Activated T-helper 1 cell treated with Interleukin-2 at 50 U/mL for 16 hours (primary cell): ENCODE data around the gene CSTF2T.

Experiments used
- DNase-seq: peaks from one replicate; pipeline ENCODE4 v3.0.0-alpha.2; 2020; ENCODE audit warnings: low read depth

CSTF2T gene, protein sequence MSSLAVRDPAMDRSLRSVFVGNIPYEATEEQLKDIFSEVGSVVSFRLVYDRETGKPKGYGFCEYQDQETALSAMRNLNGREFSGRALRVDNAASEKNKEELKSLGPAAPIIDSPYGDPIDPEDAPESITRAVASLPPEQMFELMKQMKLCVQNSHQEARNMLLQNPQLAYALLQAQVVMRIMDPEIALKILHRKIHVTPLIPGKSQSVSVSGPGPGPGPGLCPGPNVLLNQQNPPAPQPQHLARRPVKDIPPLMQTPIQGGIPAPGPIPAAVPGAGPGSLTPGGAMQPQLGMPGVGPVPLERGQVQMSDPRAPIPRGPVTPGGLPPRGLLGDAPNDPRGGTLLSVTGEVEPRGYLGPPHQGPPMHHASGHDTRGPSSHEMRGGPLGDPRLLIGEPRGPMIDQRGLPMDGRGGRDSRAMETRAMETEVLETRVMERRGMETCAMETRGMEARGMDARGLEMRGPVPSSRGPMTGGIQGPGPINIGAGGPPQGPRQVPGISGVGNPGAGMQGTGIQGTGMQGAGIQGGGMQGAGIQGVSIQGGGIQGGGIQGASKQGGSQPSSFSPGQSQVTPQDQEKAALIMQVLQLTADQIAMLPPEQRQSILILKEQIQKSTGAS

DNA sequence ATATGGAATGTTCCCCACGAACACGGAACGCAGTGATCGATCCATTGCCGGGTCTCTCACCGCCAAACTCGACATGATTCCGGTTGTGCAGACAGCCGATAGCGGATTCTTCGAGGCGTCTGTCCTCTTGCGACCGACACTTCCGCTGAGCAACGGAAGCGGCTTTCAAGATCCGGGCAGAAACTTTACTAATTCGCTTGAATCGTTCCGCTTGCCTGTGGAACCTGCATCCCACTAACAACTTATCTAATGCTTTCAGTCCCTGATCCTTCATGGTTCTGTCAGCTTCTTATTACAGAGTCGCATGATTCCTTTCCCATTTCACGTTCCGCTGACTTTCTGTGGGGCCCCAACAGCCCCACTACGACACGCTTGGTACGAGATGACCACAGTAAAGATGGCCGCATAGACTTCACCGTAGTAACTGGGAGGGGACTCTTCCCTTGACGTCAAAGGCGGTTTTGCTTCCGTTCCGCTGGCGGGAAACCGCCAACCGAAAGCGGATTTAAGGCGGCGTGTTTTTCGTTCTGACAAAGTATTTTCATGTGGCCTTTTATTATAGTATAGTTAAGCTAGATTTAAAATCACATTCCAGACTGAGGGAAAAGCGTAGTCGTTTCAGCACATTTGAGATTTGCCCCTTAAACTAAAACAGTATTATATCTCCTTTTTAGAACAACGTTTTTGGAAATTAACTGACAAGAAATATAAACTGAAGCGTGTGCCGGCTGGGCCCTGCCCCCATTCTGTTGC lies at the start of gene CSTF2T:
Gene CSTF2T (minus strand): TSS at position 121 of the 753 bp plus-strand sequence. CDS start 46 bp downstream, at position 75.
- DNase-seq = peak; percentile 84

DNA sequence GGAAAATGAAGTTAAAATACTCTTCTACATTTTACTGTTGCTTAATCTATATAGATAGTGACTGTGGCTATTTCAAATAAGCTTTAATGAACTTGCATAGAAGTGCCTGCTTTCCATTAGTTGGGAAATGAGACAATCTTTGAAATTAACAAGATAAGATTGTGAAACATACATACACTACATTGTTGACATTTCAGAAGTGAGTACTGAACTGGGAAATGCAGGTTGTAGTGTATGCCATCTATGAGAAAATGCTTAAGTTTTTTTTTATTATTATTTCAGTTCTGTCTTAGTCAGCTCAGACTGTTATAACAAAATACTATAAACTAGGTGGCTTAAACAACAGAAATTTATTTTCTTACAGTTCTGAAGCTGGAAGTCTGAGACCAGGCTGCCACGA lies 49.6 kb upstream of the CSTF2T start:
- no peak for DNase-seq

DNA sequence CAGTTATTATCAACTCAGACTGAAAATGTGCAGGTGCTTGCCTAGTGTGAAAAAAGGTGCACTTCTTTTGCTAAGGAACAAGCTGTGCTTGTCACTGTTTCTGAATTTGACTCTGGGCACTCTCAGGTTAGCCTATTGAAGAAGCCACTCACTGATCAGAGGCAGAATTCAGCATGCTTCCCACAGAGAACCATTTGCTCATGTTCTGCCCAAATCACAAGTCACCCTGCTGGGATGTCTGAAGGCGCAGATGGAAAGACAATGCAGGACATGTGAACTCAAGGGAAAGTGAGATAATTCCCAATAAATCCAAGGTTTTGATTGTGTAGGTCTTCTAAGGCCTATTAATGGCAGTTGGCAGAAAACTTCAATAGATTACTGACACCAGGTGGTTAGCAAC lies 47.8 kb upstream of the CSTF2T start:
- DNase-seq = no peak

DNA sequence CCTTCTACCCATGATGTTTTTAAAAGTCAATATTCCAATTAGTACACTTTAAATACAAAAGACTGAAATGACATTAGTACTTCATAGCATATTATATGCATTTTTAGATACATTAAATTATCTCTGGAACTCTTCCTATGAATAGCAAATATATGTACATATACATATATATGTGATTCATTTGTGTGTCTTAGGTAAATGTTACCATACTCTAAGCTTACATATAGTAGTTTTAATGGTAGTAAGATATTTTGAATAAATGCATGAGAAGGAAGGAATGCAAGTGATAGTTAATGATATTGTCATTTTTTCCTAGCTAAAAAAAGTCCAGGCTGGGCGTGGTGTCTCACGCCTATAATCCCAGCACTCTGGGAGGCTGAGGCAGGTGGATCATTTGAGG lies 46.0 kb upstream of the CSTF2T start:
- no peak for DNase-seq

DNA sequence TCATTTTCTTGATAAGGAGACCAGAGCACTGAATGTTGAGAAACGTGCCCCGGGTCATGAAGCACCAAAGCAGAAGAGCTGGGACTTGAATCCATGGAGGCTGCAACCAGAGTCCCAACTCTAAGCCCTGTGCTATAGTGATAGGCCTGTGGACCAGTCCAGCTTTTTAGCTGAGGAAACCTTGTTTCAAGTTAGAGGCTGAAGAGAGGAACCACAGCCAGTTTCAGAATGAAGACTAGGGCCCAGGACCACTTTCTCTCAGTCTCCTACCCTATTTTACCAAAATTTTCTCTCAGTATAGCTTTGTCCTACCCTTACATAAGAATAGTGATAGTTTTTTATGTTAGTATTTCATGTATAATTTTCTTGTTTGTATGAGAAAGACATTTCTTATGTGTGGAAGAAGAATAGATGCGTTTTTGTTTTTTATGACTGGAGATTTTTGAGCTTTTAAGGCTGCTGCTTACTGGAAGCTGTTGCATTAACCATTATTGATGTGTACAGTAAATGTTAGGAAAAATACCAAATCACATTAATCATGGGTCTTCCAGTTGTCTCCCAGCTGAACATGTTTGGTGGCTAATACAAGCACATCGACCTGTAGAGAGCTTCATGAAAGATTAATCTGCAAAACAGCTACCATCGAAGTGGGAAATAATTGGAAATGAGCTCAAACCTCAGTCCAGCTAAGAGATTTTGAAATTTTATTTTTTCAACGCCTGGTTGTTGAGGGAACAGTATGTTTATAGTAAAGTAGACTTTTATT lies 45.0 kb upstream of the CSTF2T start:
- no peak for DNase-seq

DNA sequence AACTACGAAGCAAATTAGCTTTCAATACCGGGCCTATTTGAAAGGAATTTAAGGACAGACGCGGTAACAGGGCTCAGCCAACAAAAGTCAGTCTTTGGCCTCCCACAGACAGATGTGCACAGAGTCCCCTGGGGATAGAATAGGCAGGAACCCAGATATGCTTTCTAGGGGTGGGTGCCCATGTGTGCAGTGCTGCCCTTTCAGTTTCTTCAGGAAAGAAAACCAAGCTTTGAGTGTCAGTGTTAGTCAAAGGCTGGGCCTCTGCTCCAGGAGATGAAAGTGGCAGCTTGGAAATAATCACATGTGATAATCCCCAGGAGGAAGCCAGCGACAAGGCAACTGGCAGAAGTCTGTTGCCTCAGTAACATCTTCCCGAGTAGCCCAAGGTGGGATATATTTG lies 43.8 kb upstream of the CSTF2T start:
- DNase-seq = no peak

DNA sequence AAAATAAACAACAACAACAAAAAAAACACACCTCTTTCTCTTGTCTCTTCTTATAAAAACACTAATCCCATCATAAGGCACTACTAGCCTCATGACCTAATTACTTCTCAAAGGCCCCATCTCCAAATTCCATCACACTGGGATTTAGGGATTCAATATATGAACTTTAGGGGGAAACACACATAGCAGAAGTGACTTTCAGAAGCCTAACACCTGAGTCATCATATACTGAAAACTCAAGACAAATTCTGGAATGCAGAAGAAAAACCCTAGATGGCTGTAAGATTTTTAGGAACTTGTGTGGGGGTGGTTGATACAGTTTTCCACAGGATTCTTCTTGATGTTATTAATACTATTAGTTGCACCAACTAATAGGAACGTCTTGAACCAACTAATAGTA lies 33.7 kb upstream of the CSTF2T start:
- DNase-seq = no peak

DNA sequence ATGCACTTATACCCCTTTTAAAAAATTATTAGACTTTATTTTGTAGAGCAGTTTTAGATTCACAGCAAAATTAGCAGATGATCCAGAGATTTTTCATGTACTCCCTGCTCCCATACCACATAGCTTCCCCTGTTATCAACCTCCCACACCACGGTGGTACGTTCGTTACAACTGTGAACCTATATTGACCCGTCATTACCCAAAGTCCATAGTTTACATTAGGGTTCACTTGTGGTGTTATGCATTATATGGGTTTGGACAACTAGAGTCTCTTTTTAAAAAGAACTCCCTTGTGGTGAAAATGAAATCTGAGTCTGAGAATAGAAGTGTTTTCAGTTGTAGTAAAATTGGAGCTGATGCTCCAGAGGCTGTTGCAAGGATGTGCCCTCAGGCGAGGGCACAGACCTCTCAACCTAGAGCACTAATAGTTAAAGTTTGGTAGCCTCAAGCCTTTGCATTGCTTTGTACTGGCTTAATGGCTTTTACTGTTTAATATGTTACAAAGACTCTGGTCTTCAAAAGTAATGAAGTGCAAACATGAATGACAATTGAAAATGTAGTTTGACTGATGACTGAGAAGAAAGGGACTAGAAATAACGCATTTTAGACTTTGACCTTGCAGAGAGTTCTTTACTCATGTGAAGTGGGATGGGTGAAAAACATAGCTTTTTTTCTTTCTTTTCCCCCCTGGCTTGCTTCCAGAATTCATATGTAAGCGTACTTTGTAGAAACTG lies 30.6 kb upstream of the CSTF2T start:
- no peak for DNase-seq

DNA sequence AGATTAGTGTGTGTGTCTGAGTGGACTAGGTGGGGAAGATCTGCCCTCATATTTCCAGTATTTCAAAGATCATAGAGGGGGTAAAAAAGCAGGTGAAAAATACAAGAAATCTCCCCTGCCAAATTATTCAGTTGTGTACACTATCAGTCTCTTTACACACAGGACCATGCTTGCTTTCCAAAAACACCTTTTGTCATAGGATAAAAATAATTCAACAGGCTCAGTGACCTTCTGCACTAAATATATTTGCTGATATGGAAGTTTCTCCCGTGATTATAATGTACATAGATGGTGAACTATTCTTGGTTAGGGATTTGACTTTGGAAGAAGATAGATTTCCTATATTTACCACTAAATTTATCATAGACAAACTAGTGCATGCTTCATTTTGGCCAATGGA lies 24.6 kb upstream of the CSTF2T start:
- no peak for DNase-seq

DNA sequence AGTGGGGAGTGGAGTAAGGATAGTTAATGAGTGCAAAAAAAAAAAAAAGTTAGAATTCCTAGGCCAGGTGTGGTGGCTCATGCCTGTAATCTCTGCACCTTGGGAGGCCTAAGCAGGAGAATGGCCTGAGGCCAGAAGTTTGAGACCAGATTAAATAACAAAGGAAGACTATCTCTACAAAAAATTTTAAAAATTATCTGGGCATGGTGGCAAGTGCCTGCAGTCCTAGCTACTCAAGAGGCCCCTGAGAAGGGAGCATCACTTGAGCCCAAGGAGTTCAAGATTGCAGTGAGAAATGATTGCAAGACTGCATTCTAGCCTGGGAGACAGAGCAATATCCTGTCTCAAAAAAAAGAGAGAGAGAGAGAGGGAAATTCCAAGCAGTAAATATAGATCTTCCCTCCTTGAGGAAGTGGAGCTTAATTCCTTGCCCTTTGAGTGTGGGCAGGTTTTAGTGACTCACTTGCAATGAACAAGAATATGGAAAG lies 19.5 kb upstream of the CSTF2T start:
- no peak for DNase-seq

DNA sequence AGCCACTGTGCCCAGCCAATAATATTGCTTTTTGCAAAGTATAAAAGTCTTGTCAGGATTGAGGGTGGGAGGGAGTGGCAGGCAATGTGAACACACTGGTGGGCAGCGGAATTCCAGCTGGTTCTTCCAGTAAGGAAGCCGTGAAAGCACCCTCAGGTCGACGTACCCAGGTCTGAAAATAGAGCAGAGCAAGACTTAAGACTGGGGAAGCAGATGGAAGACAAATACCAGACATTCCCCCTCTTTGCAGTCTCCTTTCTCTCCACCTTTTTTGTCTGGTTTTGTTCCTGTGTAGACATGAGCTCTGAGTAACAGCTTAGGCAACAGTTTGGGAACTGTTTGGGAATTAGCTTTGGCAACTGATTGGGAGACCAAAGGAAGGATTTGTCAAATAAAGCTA lies 17.6 kb upstream of the CSTF2T start:
- no peak for DNase-seq

DNA sequence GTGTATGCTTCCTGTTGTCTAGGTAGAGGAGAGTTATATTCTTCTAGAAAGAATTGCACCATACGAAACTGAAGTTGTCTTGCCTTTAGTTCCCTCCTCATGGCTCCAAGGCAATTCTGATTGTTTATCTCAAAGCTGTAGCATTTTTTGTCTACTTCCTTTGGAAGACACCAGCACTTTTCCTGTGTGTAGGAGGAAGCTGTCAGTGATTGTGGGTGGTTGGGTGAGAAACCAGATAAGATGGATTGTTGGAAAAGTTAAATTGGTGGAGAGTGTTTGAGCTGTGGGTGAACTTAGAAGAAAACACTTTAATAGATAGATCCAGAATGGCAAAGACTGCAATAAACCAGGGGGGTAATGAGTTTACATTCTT lies 12.1 kb upstream of the CSTF2T start:
- no peak for DNase-seq

DNA sequence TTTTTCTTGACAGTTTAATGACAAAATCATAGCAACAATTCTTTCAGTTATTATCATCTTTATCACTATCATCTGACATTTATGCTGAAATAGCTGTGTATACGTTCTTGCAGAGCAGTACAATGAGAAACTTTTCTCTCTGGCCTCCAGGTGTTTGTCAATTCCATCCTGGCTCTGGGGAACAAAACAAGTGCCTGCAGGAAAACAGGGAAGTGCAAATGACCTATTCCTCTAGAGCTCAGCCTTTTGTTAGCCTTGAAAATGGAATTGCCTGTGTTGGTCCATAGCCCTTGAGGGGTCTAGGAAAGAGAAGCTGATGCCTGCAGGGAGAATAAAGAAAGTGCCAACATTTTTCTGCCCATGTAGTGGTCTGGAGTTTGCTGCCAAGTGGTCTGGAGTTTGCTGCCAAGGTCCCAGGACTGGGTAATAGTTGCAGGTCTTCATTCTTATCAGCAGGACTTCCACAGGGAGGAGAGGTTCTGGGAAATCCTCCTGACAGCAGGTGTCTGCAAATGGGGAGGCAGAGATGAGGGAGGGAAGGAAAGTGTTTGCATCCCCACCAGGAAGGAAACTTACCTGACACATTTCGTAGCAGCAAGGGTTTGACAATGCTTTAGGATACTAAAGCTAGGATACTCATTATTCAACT lies 10.1 kb upstream of the CSTF2T start:
- no peak for DNase-seq

DNA sequence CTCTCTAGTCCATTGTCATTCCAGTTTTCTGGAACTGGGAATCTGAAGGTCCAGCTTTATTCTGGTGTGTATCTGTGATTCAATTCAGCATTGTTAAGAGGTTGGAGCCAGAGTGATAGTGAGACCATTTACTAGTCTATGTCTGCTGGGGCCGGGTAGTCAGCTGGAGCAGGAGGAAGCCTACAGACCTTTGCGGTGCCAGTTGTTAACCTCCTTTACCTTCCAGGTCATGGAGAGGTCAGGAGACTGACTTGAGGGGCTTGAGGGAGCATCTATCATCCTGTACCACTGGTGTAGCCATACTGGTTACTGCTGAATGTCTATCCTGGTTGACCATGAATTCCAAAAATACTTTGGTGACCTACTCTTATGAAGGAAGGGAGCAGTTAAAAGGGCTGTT lies 9.2 kb upstream of the CSTF2T start:
- DNase-seq = no peak

DNA sequence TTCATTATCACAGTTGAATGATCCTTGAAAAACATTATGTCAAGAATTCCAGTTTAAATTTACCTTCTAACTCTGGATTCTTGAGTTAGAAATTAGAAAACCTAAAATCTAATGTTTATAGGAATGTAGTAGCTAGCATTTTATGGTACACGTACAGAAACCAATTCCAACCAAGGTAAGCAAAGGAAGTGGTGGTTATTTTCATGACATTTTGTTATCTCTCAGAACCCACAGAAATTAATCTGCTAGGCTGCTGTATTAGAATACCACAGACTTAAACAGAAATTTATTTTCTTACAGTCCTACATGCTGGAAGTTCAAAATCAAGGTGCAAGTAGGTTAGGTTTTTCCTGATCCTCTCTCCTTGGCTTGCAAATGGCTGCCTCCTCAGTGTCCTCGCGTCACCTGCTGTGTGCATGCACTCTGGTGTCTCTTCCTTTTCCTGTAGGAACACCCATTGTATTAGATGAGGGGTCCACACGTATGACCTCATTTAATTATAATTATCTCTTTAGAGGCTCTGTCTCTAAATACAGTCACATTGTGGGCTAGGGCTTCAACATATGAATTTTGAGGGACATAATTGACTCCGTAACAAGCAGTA lies 8.5 kb upstream of the CSTF2T start:
- DNase-seq = no peak

DNA sequence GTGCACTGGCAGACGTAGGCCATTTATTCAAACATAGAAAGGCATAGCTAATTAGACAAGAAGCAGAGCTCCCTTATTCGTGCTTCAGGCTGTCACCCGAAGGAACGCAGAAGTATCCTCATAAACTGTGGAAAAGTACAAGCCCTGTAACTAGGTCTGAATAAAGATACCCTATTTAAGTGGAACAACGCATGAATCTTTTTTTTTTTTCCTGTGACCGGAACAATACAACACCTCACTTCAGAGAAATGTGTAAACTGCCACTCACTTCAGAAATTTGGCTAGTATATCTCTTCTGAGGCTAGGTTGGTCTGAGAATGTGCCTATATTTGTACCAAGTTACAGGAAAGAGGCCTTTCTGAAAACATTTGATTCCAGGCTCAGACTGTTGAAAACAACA lies 8.0 kb upstream of the CSTF2T start:
- no peak for DNase-seq

DNA sequence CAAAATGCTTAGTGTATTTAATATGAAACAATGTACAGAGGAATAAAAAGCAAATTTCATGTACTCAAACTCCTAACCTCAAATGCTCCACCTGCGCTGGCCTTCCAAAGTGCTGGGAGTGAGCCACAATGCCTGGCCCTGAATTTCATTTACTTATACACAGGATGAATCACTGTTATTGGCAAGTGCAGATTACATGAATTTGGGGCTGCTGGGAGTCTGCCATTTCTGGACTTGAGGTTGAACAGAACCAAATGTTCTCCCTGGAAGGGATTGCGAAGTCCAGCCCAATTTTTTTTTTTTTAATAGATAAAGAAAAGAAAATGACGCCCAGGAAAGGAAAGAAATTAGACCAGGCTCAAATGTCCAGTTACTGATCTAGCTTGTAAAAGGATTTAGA lies 6.8 kb upstream of the CSTF2T start:
- DNase-seq = no peak

DNA sequence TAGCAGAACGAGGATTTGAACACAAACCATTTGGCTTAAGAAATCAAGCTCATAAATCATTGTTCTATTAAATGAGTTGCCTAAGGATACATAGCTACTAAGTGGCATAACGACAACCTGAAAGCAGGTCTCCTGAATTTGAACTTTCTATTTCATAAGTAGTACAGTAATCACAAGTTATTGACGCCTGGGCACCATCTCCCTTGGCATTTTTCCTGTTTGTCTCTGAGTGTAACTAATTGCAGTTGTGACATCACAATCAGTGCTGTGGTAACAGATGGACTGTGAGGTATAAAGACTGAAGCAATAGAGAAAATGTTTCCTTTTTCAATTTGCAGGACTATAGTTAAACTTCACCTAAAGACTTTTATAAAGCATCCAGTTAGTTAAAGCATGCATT lies 6.4 kb upstream of the CSTF2T start:
- no peak for DNase-seq

DNA sequence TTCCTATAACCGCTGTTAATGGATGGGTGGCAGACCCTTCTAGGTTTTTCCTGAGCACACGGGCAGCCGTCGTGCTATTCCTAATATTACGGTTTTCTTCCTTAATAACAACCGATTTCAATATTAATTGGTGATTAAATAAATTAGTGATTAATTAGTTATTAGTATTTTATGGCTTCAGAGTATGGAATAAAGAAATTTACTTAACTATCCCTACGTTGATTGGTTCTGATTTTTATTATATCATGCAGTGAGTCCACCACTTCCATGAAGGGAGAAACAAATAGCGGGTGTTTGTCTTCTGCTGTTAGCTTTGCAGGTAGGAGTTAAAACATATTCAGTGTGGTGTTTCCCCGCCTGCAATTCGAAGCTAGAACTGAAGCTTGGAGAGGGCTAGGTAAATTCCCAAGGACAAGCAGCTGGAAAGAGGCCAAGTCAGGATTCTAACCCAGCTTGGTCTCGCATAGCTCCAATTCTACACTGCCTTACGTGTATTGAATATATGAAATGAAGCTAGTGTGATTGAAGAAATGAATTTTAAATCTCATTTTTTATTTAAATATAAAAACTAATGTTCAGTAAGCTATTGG lies 928 bp upstream of the CSTF2T start:
- no peak for DNase-seq

DNA sequence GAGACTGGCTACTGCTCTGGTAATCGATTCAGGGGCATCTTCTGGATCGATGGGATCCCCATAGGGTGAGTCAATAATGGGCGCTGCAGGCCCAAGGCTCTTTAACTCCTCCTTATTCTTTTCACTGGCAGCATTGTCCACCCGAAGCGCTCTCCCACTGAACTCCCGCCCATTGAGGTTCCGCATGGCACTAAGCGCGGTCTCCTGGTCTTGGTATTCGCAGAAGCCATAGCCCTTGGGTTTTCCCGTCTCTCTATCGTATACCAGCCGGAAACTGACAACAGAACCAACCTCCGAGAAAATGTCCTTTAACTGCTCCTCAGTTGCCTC lies 285 bp downstream of the CSTF2T start:
- no peak for DNase-seq
